Cortex of kidney (tissue), 1 donor: ENCODE measurements around the gene CXCL17.
"Not testable (repeated sequence)": the region's sequence is repeated elsewhere in the genome, so short reads cannot be mapped to it uniquely, and the experiment has no call there.

Experiments
- DNase-seq: peaks from one replicate; lab custom pipeline; 2025; lab: John Stamatoyannopoulos, UW

Gene CXCL17

GRCh38 chr19:42442833-42443232 is at the start of gene CXCL17:
CXCL17 (minus strand) TSS chr19:42442946; CDS start chr19:42442832, 114 bp downstream.
- DNase-seq, result no peak

- DNase-seq, result no peak
Observed at GRCh38 chr19:42488783-42489521, 46.2 kb upstream of the CXCL17 start.

GRCh38 chr19:42487798-42488178 is 45.0 kb upstream of the CXCL17 start:
- DNase-seq, result no peak

- no peak for DNase-seq
Observed at GRCh38 chr19:42487032-42487797, 44.5 kb upstream of the CXCL17 start.

GRCh38 chr19:42485036-42485435 is 42.3 kb upstream of the CXCL17 start:
- DNase-seq, result not testable (repeated sequence)

- DNase-seq, result no peak
Observed at GRCh38 chr19:42480335-42481095, 37.8 kb upstream of the CXCL17 start.

- no peak for DNase-seq
Observed at GRCh38 chr19:42479736-42480135, 37.0 kb upstream of the CXCL17 start.

- no peak for DNase-seq
Observed at GRCh38 chr19:42478765-42479311, 36.1 kb upstream of the CXCL17 start.

GRCh38 chr19:42477933-42478332 is 35.2 kb upstream of the CXCL17 start:
- no peak for DNase-seq

GRCh38 chr19:42477117-42477516 is 34.4 kb upstream of the CXCL17 start:
- no peak for DNase-seq

- no peak for DNase-seq
Observed at GRCh38 chr19:42475366-42475765, 32.6 kb upstream of the CXCL17 start.

- no peak for DNase-seq
Observed at GRCh38 chr19:42474743-42475142, 32.0 kb upstream of the CXCL17 start.

- no peak for DNase-seq
Observed at GRCh38 chr19:42473686-42474085, 30.9 kb upstream of the CXCL17 start.

GRCh38 chr19:42472402-42473147 is 29.8 kb upstream of the CXCL17 start:
- no peak for DNase-seq

- DNase-seq, result no peak
Observed at GRCh38 chr19:42471554-42472249, 29.0 kb upstream of the CXCL17 start.

GRCh38 chr19:42469311-42470235 is 26.8 kb upstream of the CXCL17 start:
- no peak for DNase-seq

GRCh38 chr19:42468273-42468796 is 25.6 kb upstream of the CXCL17 start:
- no peak for DNase-seq

GRCh38 chr19:42467183-42467760 is 24.5 kb upstream of the CXCL17 start:
- DNase-seq, result no peak

GRCh38 chr19:42466521-42467182 is 23.9 kb upstream of the CXCL17 start:
- DNase-seq, result no peak
